Osteocyte (in vitro differentiated cells): ENCODE measurements around the gene CNTNAP2. TPM values are rescaled to one million over a fixed set of nuclear protein-coding genes. Genes with fewer than 3 reads are reported as not detected.

ENCODE experiments used
- DNase-seq: peaks from one replicate; pipeline ENCODE4 v3.0.0; 2021; ENCODE audit warnings: mixed read lengths; ENCODE audit not compliant: unreplicated experiment; ENCODE audit errors: extremely low spot score
- H3K27ac Mint-ChIP-seq: one replicate; pipeline ENCODE4 v1.8.0; 2021; ENCODE audit warnings: mild to moderate bottlenecking, mixed read lengths; ENCODE audit not compliant: unreplicated experiment
- H3K27me3 Mint-ChIP-seq: one replicate; pipeline ENCODE4 v1.8.0; 2021; ENCODE audit warnings: mixed read lengths; ENCODE audit not compliant: unreplicated experiment
- H3K36me3 Mint-ChIP-seq: one replicate; pipeline ENCODE4 v1.8.0; 2021; ENCODE audit warnings: mixed read lengths; ENCODE audit not compliant: unreplicated experiment
- H3K4me1 Mint-ChIP-seq: one replicate; pipeline ENCODE4 v1.8.0; 2021; ENCODE audit warnings: mixed read lengths; ENCODE audit not compliant: unreplicated experiment
- H3K4me3 Mint-ChIP-seq: one replicate; pipeline ENCODE4 v1.8.0; 2021; ENCODE audit warnings: mild to moderate bottlenecking, moderate library complexity, mixed read lengths; ENCODE audit not compliant: unreplicated experiment
- H3K9me3 Mint-ChIP-seq: one replicate; pipeline ENCODE4 v1.8.0; 2021; ENCODE audit warnings: mixed read lengths; ENCODE audit not compliant: unreplicated experiment
- CTCF ChIP-seq: fragments of 200-600 bp; sonication (generic); IDR thresholded peaks from 2 replicates; pipeline ENCODE4 v1.5.0; 2021; ENCODE audit warnings: antibody characterized with exemption, mild to moderate bottlenecking, moderate library complexity
- total RNA-seq: library from RNA; stranded (reverse); gene quantifications from 2 replicates; pipeline ENCODE4 v1.2.1, GENCODE V29; 2021

Gene CNTNAP2
- total RNA-seq, 1 donor from 2014 or later: 1.4 TPM

DNA sequence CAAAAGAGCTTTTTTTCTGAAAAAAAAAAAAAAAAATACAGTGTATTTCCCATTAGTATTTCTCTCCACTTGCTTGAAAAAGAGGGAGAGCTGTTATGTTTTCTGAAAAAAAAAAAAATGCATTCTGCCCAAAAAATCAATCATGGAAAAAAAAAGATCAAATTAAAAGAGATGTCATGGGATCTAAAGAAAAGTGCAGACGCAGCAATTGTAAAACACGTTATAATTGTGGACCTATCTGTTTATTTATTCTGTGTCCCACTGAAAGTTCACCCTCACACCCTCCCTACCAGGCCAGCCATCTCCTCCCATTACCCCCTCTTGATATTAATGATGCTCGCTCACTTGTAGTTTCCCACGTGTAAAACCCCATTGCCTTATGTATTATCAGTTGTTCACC is 1800.0 kb downstream of the CNTNAP2 start:
- H3K4me3 Mint-ChIP-seq: no peak overlapping the region
- DNase-seq: no peak
- no peaks in the 10 kb centered on the region for H3K36me3 Mint-ChIP-seq
- no peak overlapping the region for H3K27ac Mint-ChIP-seq
- no peaks in the 10 kb centered on the region for H3K4me1 Mint-ChIP-seq
- no peaks in the 10 kb centered on the region for H3K27me3 Mint-ChIP-seq
- TF ChIP-seq CTCF: no peak
- H3K9me3 Mint-ChIP-seq: peaks cover 5% of the 10 kb centered on the region

GRCh38 chr7:147923841-147924240 is 1807.2 kb downstream of the CNTNAP2 start:
- Mint-ChIP-seq H3K36me3 (no peaks in the 10 kb centered on the region), H3K4me1 (no peaks in the 10 kb centered on the region)
- TF ChIP-seq CTCF: no peak

DNA sequence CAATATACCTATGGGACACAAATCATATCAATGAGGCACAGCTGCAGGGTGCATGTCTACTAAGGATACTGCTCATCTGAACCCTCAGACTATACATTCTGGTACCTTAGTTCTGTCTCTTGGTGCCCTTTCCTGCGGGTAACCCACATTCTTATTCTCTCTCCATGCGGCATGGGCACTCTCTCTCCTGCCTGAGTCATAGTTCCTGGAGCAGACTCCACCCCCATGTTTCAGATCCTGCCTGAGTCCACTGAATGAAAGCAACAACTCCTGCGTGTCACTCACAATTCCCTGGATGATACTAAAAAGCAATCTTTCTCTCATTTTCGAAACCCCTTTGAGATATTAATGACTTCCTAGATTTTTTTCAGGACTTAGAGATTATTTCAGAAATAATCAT is 1820.8 kb downstream of the CNTNAP2 start:
- Mint-ChIP-seq H3K4me1 (no peaks in the 10 kb centered on the region), H3K27me3 (no peaks in the 10 kb centered on the region), H3K9me3 (peaks cover 16% of the 10 kb centered on the region), H3K27ac (no peak overlapping the region), H3K4me3 (no peak overlapping the region), H3K36me3 (no peaks in the 10 kb centered on the region)
- no peak for TF ChIP-seq CTCF
- no peak for DNase-seq

More at GRCh38 chr7:147923841-147924240, 1807.2 kb downstream of the CNTNAP2 start:
- no peak for DNase-seq
- Mint-ChIP-seq H3K27me3 (no peaks in the 10 kb centered on the region), H3K4me3 (no peak overlapping the region), H3K9me3 (peaks cover 22% of the 10 kb centered on the region), H3K27ac (no peak overlapping the region)

DNA sequence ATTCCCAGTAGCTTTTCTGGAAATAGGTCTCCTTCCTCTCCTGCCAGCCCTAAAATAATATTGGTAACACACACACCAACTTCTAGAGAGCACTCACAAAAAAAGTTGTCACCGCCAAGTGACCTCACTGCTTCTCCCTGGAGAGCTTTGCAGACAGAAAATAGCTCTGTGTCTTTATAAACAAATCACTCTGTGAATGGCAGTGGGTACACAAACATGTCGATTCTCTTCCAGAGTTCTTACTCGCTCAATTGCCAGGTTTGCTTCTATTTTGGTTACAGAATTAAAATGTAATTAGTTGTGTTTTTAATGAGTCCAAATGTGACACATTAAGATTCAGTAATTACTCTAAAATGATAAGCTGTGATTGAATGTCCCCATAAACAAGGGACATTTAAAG is 1824.8 kb downstream of the CNTNAP2 start:
- H3K27me3 Mint-ChIP-seq: no peaks in the 10 kb centered on the region
- H3K4me3 Mint-ChIP-seq: no peak overlapping the region
- no peaks in the 10 kb centered on the region for H3K4me1 Mint-ChIP-seq
- DNase-seq: no peak
- H3K9me3 Mint-ChIP-seq: peaks cover 17% of the 10 kb centered on the region
- TF ChIP-seq CTCF: no peak
- no peaks in the 10 kb centered on the region for H3K36me3 Mint-ChIP-seq
- H3K27ac Mint-ChIP-seq: no peak overlapping the region

DNA sequence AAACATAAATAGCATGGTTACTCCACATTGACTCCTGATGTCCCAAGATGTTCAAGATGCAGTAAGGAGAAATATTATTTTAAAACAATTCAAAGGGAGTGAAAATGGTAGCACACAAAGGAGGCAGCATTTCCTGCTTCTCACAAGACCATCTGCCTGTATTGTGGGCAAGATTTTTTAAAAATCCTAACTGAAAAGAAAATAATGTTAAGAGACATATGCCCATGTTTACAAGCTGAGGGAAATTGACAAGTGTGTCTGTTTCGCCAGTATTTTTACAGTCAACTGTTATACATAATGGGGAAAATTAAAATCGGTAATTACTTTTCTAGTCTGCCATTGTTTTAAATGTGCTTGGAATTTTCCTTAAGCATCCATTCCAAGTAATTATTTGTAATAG is 1827.7 kb downstream of the CNTNAP2 start:
- Mint-ChIP-seq H3K4me1 (no peaks in the 10 kb centered on the region), H3K36me3 (no peaks in the 10 kb centered on the region), H3K27me3 (no peaks in the 10 kb centered on the region), H3K4me3 (no peak overlapping the region), H3K9me3 (peaks cover 22% of the 10 kb centered on the region), H3K27ac (no peak overlapping the region)
- TF ChIP-seq CTCF: no peak
- DNase-seq: no peak
